HG02571 (cell line): Measurements from ENCODE around the gene TENT5A.
A peak's percentile ranks its signal among the peaks of the same experiment; 100 is the strongest.
"Not testable (repeated sequence)": the region's sequence is repeated elsewhere in the genome, so short reads cannot be mapped to it uniquely, and the experiment has no call there.

Source experiments
- ATAC-seq: cut with Tn5 transposase; IDR thresholded peaks from one replicate; pipeline ENCODE4 v1.9.1; 2021; ENCODE audit warnings: mild to moderate bottlenecking, moderate library complexity; ENCODE audit not compliant: unreplicated experiment

The TENT5A gene

GRCh38 chr6:81752084-81752920 is at the start of gene TENT5A:
TSS of gene TENT5A (minus strand) at chr6:81752681. CDS start at chr6:81752141, 540 bp downstream.
- peak; percentile 75 for ATAC-seq

- ATAC-seq: no peak
Observed at GRCh38 chr6:81801489-81801888, 49.0 kb upstream of the TENT5A start.

GRCh38 chr6:81800666-81801065 is 48.2 kb upstream of the TENT5A start:
- ATAC-seq: no peak

- ATAC-seq: no peak
Observed at GRCh38 chr6:81799323-81799722, 46.8 kb upstream of the TENT5A start.

- no peak for ATAC-seq
Observed at GRCh38 chr6:81797591-81797990, 45.1 kb upstream of the TENT5A start.

GRCh38 chr6:81795890-81796289 is 43.4 kb upstream of the TENT5A start:
- ATAC-seq: no peak

- ATAC-seq: no peak
Observed at GRCh38 chr6:81793821-81794475, 41.5 kb upstream of the TENT5A start.

- no peak for ATAC-seq
Observed at GRCh38 chr6:81792826-81793225, 40.3 kb upstream of the TENT5A start.

GRCh38 chr6:81791756-81792155 is 39.3 kb upstream of the TENT5A start:
- ATAC-seq: no peak

- ATAC-seq: no peak
Observed at GRCh38 chr6:81790034-81790433, 37.6 kb upstream of the TENT5A start.

GRCh38 chr6:81789291-81789690 is 36.8 kb upstream of the TENT5A start:
- ATAC-seq: no peak

- no peak for ATAC-seq
Observed at GRCh38 chr6:81788748-81789147, 36.3 kb upstream of the TENT5A start.

GRCh38 chr6:81787313-81788068 is 35.0 kb upstream of the TENT5A start:
- no peak for ATAC-seq

GRCh38 chr6:81786150-81786549 is 33.7 kb upstream of the TENT5A start:
- ATAC-seq: no peak

- ATAC-seq: no peak
Observed at GRCh38 chr6:81785377-81785776, 32.9 kb upstream of the TENT5A start.

GRCh38 chr6:81783893-81784292 is 31.4 kb upstream of the TENT5A start:
- no peak for ATAC-seq

GRCh38 chr6:81781624-81782023 is 29.1 kb upstream of the TENT5A start:
- no peak for ATAC-seq

GRCh38 chr6:81777586-81778268 is 25.2 kb upstream of the TENT5A start:
- ATAC-seq: no peak

GRCh38 chr6:81776219-81776618 is 23.7 kb upstream of the TENT5A start:
- ATAC-seq: not testable (repeated sequence)

GRCh38 chr6:81774542-81774941 is 22.1 kb upstream of the TENT5A start:
- ATAC-seq: no peak

- ATAC-seq: no peak
Observed at GRCh38 chr6:81773887-81774286, 21.4 kb upstream of the TENT5A start.
